ENCODE measurements around the gene PRDM15. TPM values are rescaled to one million over a fixed set of nuclear protein-coding genes. Genes with fewer than 3 reads are reported as not detected.

PRDM15 gene
- total RNA-seq, 1 donor from 2014 or later, result 20.5 TPM

- peaks cover 17 to 26% of the 10 kb centered on the region in 2 donors for H3K36me3 ChIP-seq
- peak in 1 of 2 donors; percentile 40 for DNase-seq (ENCODE audit: low spot score in 2 of 2)
These were observed 44.8 kb downstream of the PRDM15 start for GRCh38 chr21:41834252-41834925.

GRCh38 chr21:41833497-41834115, 45.5 kb downstream of the PRDM15 start:
- H3K27ac ChIP-seq, result no peak overlapping the region
- no peak overlapping the region for H3K4me3 ChIP-seq
- peak in 1 of 2 donors; percentile 46 for DNase-seq (ENCODE audit: low spot score in 2 of 2)

More at GRCh38 chr21:41834252-41834925, 44.8 kb downstream of the PRDM15 start:
- Histone ChIP-seq H3K27ac (no peak overlapping the region), H3K4me3 (no peak overlapping the region), H3K9me3 (no peaks in the 10 kb centered on the region), H3K27me3 (no peaks in the 10 kb centered on the region), H3K4me1 (no peaks in the 10 kb centered on the region)
- intact Hi-C loops (cut with DNase I), result no loop called here
- no peak for TF ChIP-seq CTCF (IDR thresholded peaks at IDR 0.05)

GRCh38 chr21:41832596-41833496, 46.3 kb downstream of the PRDM15 start:
- no peaks in the 10 kb centered on the region for H3K27me3 ChIP-seq
- intact Hi-C loops (cut with DNase I), result no loop called here
- no peak overlapping the region for H3K4me3 ChIP-seq
- no peak overlapping the region for H3K27ac ChIP-seq
- H3K4me1 ChIP-seq, result no peaks in the 10 kb centered on the region
- H3K9me3 ChIP-seq, result no peaks in the 10 kb centered on the region
- H3K36me3 ChIP-seq, result peaks cover 9 to 26% of the 10 kb centered on the region in 2 donors
- peak in 1 of 2 donors; percentile 47 for DNase-seq (ENCODE audit: low spot score in 2 of 2)
- TF ChIP-seq CTCF (IDR thresholded peaks at IDR 0.05), result no peak

More at GRCh38 chr21:41833497-41834115, 45.5 kb downstream of the PRDM15 start:
- peaks cover 10 to 26% of the 10 kb centered on the region in 2 donors for H3K36me3 ChIP-seq
- H3K27me3 ChIP-seq, result no peaks in the 10 kb centered on the region
- H3K4me1 ChIP-seq, result no peaks in the 10 kb centered on the region
- intact Hi-C loops (cut with DNase I), result no loop called here
- TF ChIP-seq CTCF (IDR thresholded peaks at IDR 0.05), result no peak
- no peaks in the 10 kb centered on the region for H3K9me3 ChIP-seq

- peaks cover 11 to 26% of the 10 kb centered on the region in 2 donors for H3K36me3 ChIP-seq
- H3K27ac ChIP-seq, result no peak overlapping the region
- H3K4me1 ChIP-seq, result no peaks in the 10 kb centered on the region
- H3K4me3 ChIP-seq, result no peak overlapping the region
- no peaks in the 10 kb centered on the region for H3K27me3 ChIP-seq
- peak in 1 of 2 donors; percentile 27 for DNase-seq (ENCODE audit: low spot score in 2 of 2)
- TF ChIP-seq CTCF (IDR thresholded peaks at IDR 0.05), result no peak
- no peaks in the 10 kb centered on the region for H3K9me3 ChIP-seq
- intact Hi-C loops (cut with DNase I), result no loop called here
These were observed 47.1 kb downstream of the PRDM15 start for GRCh38 chr21:41831866-41832595.

- Histone ChIP-seq H3K4me3 (no peak overlapping the region), H3K27ac (no peak overlapping the region), H3K9me3 (no peaks in the 10 kb centered on the region), H3K27me3 (no peaks in the 10 kb centered on the region), H3K36me3 (peaks cover 9 to 25% of the 10 kb centered on the region in 2 donors), H3K4me1 (no peaks in the 10 kb centered on the region)
- intact Hi-C loops (cut with DNase I), result no loop called here
- TF ChIP-seq CTCF (IDR thresholded peaks at IDR 0.05), result no peak
- DNase-seq (ENCODE audit: low spot score in 2 of 2), result peak in 1 of 2 donors; percentile 51
These were observed 47.7 kb downstream of the PRDM15 start for GRCh38 chr21:41831453-41831831.

Data from ascending aorta (tissue), 2 donors.